ENCODE measurements around the gene TRAPPC12.
"Not testable (repeated sequence)": the region's sequence is repeated elsewhere in the genome, so short reads cannot be mapped to it uniquely, and the experiment has no call there.

TRAPPC12 gene

DNA sequence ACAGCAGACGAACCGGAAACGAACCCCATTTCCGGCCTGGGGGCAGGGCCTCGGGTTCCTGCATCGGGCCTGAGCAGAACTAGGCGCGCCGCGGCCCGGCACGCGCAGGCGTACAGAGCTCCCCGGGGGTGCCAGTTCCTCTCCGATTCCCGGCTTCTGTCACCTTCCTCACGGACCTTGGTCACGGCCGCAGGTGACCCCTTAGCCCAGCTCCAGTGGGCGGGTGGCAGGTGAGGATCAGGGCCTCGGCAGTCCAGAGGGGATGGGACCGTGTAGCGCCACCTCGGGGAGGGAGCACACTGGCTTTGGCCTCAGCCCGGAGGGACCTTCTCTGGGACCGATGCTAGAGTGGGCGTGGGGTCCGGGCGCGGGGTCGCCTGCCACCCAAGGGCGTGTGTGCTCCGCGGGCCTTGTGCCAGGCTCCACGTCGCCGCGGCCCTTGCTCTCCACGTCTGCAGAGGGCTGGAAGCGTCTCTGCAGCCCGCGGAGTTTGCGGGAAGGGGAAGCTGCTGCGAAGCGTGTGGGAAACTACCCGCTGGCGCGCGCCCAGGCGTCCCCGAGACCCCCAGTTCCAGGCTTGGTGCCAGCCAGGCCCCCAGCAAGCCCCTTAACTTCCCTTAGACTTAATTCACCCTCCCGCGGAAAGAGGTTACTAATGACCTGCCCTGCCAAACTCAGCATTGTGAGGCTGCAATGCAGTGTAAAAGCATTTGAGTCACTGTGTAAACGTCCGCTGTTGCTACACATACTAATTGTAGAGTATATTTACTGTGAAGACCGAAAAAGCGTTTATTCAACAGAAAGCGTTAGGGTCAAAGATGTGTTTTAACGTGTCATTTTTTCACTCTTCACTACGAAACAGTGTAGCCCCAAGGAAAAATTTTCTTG lies at the start of gene TRAPPC12:
TRAPPC12 (plus strand) TSS at position 48 of the 888 bp plus-strand sequence. CDS start 7,930 bp downstream, outside the sequence.
- peak; percentile 90 to 99 (median 92) for DNase-seq
- intact Hi-C loops (cut with DNase I): loop anchor here (2.0 to 5.0 kb wide), 2 partner anchors 177 to 195 kb away; partner anchors contain the start of genes RNASEH1 and RPS7

DNA sequence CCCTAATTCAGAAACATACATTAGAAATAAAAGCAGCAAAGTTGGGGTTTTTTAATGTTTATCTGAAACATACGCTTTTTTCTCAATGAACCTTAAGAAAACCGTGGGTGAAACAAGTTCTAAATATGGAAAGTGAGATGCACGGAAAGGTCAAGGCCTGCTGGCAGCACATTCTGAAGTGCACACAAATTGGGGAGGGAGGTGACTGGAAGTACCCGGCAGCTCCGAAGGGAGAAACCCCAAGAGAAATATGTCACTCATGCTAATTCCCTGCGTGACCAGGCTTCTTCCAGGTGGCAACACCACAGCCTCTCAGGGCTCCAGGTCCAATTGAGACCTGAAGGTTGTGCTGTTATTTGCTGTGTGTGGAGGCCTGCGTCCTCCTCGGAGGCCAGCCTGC lies 47.4 kb upstream of the TRAPPC12 start:
- intact Hi-C loops (cut with DNase I): no loop called here
- DNase-seq: no peak

DNA sequence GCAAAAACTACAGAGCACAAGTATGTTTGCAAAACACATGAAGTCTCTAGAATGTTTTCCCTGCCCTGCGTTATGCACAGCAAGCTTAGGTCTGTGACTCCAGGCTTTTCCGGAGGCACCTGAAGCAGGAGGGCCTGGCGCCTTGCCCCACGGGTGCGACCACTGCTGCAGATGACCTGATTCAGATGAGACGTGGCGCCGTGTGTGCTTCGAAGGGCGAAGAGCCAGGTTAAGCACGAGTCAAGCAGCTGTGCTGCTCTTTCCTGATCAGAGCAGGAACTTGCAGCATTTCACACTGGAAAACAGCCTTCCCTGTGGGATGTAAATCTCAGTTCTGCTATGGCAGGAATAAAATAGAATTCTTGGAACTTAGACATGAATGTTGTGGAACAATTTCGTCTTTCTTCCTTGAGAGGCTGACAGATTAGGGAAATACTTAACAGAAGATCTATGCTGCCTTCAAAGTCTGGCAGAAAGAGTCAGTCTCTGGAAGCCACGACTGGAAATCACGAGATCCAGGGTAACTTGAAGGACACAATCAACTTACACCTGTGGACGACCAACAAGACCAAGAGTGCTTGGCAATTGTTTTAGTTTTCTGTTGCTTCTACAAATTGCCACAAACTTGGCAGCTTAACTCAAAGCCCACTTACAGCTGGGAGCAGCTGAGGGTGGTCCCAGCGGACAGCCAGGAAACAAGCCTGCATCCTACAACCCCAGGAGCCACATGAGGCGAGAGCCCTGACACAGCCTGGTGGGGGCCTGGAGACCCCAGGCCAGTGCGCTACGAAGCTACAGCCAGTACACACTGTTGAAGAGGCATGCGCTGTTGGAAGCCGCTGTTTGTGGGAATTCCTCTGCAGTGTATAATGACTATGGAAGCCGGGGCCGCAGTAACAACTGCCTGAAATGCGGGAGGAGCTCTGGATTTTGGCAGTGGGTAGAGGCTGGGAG lies 44.8 kb upstream of the TRAPPC12 start:
- intact Hi-C loops (cut with DNase I): no loop called here
- peak in 1 of 10 donors; percentile 62 for DNase-seq

DNA sequence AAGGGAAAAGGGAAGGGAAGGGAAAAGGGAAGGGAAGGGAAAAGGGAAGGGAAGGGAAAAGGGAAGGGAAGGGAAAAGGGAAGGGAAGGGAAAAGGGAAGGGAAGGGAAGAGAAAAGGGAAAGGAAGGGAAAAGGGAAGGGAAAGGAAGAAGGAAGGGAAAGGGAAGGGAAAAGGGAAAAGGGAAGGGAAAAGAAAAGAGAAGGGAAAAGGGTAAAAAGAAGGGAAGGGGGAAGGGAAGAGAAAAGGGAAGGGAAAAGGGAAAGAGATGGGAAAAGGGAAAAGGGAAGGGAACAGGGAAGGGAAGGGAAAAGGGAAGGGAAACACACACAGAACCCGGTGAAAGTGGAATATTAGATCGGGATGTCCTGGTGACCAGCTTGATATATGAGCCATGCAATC lies 42.6 kb upstream of the TRAPPC12 start:
- DNase-seq: no peak
- intact Hi-C loops (cut with DNase I): no loop called here

DNA sequence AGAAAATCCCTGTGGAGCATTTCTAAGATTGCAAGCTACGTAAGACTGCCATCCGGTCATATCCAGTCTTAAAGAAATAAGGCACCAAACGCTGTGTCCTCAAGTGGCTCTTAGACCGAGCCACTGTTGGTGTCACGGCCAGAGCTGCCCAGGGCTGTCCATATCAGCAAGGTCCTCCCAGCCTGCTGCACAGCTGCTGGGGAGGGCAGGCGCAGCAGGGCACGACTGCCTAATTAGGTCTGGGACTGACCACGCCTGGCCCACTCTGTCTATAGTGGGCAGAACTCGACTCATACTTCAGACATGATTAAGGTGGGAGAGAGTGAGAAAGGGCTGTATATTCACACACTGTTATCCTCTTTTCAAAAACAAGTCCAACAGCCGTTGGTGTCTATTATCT lies 41.2 kb upstream of the TRAPPC12 start:
- no peak for DNase-seq

DNA sequence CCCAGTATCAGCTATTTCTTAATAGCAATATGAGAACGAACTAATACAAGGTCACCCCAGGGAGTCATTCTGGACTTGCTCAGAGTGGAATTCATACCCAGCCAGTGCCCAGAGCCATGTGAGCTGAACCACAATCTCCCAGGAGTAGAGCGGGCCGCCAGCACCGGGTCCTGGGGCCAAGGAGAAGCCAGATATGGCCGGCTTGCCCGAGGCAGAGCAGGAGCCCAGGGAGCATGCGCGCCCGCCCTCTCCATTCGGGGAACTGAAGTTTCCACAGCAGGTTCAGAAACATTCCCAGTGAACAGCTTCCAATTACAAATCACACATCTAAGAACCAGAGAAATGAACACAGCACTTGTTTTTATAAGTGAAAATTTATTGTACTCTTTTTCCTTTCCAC lies 39.4 kb upstream of the TRAPPC12 start:
- no peak for DNase-seq
- intact Hi-C loops (cut with DNase I): no loop called here

More for the DNA sequence above, 41.2 kb upstream of the TRAPPC12 start:
- intact Hi-C loops (cut with DNase I): no loop called here

DNA sequence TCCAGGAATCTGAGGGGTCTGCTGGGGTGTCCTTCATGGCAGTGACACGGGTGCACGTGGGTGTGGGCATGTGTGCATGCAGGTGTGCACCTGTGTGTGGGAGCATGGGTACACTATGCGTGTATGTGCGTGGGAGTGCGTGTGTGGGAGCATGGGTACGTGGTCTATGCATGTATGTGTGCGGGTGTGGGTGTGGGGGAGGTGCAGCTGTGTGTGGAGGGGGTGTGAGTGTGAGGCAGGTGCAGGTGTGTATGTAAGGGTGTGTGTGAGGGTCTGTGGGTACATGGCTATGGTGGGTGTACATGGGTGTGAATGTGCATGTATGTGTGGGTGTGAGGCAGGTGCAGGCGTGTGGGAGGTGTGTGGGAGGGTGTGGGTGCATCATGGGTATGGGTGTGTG lies 38.2 kb upstream of the TRAPPC12 start:
- intact Hi-C loops (cut with DNase I): no loop called here
- no peak for DNase-seq

DNA sequence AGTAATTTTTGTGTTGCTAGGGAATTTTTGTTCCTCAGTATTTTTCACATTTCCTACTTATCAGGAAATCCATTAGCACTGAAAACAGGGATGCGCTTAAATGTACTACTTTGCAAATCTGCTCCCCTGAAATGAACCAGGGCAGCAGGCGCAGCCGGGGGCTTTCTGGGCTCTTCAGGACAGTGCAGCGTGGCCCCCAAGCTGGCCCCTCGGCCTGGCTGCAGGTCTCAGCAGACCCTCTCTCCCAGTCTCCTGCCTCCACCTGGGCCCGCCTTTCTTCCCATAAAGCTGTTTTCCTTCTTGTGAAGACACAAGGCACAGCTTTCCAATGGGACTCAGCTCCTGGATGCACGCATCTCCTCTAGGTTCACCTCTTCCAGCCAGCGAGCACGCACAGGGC lies 37.2 kb upstream of the TRAPPC12 start:
- intact Hi-C loops (cut with DNase I): no loop called here
- no peak for DNase-seq

DNA sequence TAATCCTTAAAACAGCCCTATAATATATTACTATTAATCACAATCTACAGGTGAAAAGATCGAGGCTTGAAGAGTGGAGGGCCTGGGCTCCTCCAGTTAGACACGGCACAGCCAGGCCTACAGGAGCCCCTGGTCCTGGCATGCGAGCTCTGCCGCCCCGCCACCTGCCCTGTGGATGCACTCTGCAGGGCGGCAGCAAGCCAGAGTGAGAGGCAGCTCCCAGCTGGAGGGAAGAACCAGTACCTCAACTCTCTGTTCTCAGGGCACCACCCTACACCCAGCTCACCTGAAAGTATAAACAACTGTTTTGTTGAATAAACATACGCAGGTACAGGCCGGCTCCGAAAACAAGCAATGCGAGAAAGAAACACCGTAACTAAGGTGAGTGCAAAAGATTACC lies 36.5 kb upstream of the TRAPPC12 start:
- no peak for DNase-seq
- intact Hi-C loops (cut with DNase I): no loop called here

DNA sequence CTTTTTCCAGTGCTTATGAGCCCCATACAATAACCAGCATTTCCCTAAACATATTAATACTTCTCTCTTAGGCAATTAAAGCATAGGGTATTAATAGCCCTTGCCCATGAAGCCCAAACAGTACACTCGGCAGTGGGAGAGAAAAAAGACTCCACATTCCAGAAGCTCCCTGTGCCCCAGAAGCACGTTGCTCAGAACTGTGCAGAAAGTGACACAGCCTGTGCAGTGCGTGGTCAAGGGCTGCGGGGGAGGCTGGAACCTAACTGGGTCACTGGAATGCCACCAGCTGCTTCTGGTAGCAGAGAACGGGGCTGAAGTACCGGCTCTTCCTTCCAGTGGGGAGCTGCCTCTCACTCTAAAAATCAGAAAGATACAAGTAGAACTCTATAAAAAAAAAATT lies 34.6 kb upstream of the TRAPPC12 start:
- intact Hi-C loops (cut with DNase I): no loop called here
- peak in 8 of 10 donors; percentile 42 to 92 (median 65) for DNase-seq

DNA sequence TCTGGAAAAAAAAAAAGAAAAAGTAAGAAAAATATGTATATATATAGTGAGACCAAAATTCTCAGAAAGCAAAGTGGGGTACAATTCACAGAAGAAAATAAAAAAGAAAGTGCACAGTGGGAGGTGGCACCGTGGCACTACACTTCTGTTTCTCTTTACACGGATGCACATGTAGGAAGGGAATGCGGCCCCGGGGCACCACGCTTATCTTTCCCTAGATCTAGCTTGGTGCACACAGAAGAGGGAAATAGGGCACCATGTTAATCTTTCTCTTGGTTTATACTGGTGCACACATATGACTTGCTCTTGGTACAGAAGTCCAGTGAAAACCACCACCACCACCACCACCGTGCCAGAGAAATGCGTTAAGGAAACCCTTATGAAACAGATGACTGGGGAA lies 33.9 kb upstream of the TRAPPC12 start:
- no peak for DNase-seq
- intact Hi-C loops (cut with DNase I): no loop called here

DNA sequence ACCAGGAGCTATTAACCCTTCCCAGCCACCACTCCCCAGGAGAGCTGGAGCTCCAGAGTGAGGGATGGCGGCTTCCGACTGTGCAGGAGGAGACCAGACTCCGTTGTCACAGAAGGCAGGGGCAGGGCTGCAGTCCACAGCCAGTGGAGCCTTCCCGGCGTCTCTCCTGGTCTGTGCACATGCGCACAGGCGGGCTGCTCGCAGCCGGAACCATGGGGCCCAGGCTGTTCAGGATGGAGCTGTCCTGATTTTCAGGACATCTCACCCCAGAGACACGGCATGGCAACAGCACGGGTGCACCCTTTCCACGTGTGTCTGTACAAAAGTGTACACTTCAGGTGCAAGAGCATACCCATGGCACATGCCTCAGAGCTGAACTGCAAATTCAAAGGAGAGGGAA lies 30.7 kb upstream of the TRAPPC12 start:
- peak in 8 of 10 donors; percentile 50 to 95 (median 66) for DNase-seq
- intact Hi-C loops (cut with DNase I): no loop called here

DNA sequence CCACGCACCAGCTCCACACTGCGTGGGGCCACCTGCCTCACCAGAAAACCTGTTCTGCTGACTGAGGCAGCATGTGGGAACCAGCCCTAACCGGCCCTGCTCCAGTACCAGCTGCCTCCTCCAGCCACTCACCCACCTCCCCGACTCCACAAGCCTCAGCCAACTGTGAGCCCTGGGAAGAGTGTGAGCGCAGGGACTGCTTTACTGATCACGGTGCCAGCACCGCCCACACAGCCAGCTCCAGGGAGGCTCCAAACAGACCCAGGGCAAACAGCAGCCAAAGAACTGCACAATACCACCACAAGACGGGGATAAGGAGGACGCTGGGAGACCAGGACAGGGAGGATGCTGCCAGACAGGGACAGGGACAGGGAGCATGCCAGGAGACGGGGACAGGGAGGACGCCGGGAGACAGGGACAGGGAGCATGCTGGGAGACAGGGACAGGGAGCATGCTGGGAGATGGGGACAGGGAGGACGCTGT lies 30.2 kb upstream of the TRAPPC12 start:
- DNase-seq: peak; percentile 16 to 95 (median 75)
- intact Hi-C loops (cut with DNase I): no loop called here

DNA sequence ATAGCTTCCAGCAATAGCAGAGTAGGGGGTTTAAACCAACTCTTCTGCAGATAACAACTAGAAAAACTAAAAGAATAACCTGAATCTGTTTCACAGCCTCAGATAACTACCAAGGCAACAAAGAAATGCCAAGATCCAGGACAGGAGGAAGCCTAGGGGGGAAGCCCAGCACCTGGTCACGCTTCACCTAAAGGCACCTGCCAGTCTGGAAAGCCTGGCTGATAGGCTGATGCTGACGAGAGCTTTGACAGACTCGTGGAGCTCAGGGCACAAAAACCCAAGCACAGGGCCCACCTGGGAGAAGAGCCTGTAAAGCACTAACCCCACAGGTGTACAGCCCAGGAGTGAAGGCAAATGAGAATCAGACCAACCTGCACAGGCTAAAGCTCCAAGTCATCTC lies 24.5 kb upstream of the TRAPPC12 start:
- intact Hi-C loops (cut with DNase I): no loop called here
- DNase-seq: no peak

DNA sequence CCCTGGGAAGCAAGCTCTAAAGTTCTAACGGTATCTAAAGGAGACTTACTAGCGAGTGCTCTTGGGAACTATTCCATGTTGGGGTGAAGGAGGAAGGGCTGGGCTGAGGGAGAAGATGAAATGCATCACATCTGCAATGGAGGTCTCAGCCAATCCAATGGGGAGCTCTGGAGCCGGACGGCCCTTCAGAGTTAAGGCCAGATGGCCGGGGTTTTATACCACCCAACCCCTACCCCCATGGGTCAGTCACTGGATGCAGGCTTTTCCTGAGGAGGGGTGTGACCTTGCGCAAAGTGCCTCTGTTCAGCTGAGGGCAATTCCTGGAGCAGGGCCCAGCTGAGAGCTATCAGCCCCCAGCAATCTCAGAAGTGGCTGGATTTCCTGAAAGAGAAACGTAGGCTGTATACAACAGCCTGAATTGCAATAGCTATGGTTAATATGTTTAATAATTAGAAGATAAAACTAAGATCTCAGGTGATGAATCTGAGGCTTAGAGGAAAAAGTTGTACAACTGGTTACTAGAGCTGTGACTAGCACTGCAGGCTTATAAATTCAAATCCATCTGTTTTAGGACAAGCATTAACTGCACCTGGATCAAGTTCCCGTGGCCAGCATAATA lies 23.4 kb upstream of the TRAPPC12 start:
- DNase-seq: no peak
- intact Hi-C loops (cut with DNase I): no loop called here

DNA sequence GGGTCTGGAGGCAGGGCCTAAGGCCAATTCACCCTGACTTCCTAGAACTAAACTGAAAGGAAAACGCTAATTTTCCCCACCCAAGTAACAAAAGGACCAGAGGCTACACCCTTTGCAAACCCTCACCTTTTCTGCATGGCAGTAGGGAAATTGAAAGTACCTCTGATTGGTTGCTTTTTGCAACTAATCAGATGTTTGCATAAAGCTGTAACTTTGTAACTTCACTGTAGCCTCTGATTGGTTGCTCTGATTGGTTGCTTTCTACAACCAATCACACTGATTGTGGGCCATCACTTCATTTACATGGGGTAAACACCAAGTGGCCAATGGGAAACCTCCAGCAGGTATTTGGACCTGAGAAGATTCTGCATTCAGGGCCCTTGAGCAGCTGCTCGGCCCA lies 22.7 kb upstream of the TRAPPC12 start:
- intact Hi-C loops (cut with DNase I): no loop called here
- DNase-seq: no peak

DNA sequence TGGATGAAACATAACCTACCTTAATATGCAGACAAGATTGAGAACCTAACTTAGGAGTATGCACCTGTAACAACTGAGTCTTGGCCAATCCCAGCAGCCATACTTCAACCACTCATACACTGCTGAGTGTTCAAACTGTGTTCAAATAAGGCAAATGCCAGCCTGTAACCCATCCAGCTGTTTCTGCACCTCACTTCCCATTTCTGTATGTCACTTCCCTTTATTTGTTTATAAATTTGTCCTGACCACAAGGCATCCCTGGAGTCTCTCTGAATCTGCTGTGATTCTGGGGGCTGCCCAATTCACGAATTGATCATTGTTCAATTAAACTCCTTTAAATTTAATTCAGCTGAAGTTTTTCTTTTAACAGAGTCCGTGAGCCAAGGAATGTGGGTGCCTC lies 22.0 kb upstream of the TRAPPC12 start:
- intact Hi-C loops (cut with DNase I); DNase-seq: not testable (repeated sequence)

DNA sequence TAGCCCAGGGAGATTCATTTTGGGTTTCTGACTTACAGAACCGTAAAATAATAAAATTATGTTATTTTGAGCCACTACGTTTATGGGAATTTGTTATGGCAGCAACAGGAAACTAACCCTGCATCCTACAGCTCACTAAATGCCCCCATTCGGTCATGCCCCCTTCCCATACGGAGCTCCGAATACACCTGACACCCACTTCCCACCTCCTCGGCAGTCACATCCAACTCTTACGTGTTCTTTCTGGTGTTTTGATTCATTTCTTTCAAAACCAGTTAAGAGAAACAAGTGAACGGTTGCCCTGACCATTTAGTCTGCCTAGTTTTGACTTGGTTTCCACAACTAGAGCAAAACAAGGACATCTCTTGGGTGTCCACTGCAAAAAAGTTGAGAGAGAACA lies 21.6 kb upstream of the TRAPPC12 start:
- intact Hi-C loops (cut with DNase I): no loop called here
- no peak for DNase-seq

DNA sequence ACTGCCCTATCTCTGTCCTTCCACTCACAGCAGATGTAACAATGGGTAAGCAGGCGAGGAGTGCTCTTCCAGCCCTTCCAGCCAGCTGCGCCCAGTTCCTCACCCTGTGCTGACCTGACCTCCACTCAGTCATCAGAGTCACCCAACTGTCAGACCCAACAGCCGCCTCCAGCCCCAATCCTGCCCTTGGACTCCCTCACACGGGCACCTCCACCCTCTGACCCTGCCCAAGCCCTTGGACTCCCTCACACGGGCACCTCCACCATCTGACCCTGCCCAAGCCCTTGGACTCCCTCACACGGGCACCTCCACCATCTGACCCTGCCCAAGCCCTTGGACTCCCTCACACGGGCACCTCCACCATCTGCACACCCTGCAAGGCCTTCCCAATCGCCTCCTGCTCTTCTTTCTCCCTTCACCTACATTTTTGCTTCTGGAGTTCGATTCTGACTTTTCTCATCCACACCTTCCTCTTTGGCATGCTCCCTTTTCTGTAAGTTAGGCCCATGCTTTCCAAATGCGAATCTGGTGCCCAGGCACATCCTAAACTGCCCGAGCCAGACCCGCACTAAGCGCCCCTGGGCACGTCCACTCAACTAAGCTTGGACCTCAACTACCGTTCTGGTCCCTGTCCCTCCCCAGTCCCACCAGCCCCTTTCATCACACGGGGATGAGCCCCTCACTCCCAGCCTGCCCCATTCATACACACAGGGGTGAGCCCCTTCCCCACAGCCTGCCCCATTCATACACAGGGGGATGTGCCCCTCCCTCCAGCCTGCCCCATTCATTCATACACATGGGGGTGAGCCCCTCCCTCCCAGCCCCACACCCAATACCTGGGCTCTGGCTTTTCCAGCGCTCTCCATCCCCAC lies 17.7 kb upstream of the TRAPPC12 start:
- intact Hi-C loops (cut with DNase I): no loop called here
- DNase-seq: no peak

DNA sequence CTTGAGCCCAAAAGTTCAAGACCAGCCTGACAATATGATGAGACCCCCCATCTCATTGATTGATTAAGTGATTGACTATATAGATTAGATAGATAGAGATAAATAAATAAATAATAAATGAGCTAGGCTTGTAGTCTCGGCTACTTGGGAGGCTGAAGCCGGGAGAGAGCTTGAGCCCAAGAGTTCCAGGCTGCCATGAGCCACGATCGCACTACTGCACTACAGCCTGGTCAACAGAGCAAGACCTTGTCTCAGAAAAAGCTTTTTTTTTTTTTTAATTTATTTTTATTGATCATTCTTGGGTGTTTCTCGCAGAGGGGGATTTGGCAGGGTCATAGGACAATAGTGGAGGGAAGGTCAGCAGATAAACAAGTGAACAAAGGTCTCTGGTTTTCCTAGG lies 14.3 kb upstream of the TRAPPC12 start:
- DNase-seq: no peak
- intact Hi-C loops (cut with DNase I): no loop called here

Data from posterior cingulate gyrus (tissue), 11 donors.